ENCODE results near the gene SNTG2. TPM values are rescaled to one million over a fixed set of nuclear protein-coding genes. Genes with fewer than 3 reads are reported as not detected.

SNTG2 gene
- total RNA-seq, 1 experiment from 2014 or later, result not detected

GRCh38 chr2:1125633-1126370, 175.2 kb downstream of the SNTG2 start:
- Mint-ChIP-seq H3K36me3 (ENCODE audit: insufficient read depth, unreplicated experiment) (no peaks in the 10 kb centered on the region), H3K4me1 (ENCODE audit: low read depth, unreplicated experiment) (no peaks in the 10 kb centered on the region), H3K9me3 (ENCODE audit: unreplicated experiment) (no peaks in the 10 kb centered on the region), H3K27me3 (ENCODE audit: insufficient read depth, unreplicated experiment) (peaks cover 9% of the 10 kb centered on the region), H3K27ac (ENCODE audit: unreplicated experiment) (no peak overlapping the region), H3K4me3 (ENCODE audit: unreplicated experiment) (no peak overlapping the region)
- Histone ChIP-seq H3K27me3 (replicated peaks; ENCODE audit: control insufficient read depth, insufficient read depth, low read length) (no peaks in the 10 kb centered on the region), H3K36me3 (ENCODE audit: control insufficient read depth, insufficient read depth, low read length) (no peaks in the 10 kb centered on the region), H3K4me3 (ENCODE audit: low read depth, low read length) (no peak overlapping the region), H3K4me1 (no peaks in the 10 kb centered on the region), H3K9me3 (peaks cover 3% of the 10 kb centered on the region; the same call in 1 of the 2 replicates)
- DNase-seq, result no peak
- no TSS peak for BruUV-seq (replicated peaks)
- POLR2A ChIA-PET, result no interaction called here
- CTCF ChIA-PET, result no interaction called here
- TF ChIP-seq CTCF (IDR thresholded peaks at IDR 0.05; ENCODE audit: insufficient read depth in 1 of 2, low read depth in 1 of 2, low read length in 1 of 2, severe bottlenecking in 1 of 2, unreplicated experiment in 1 of 2), result no peak
- intact Hi-C loops (cut with micrococcal nuclease; ENCODE audit: unreplicated experiment), result no loop called here

- no peak overlapping the region for H3K27ac Mint-ChIP-seq (ENCODE audit: unreplicated experiment)
- no peaks in the 10 kb centered on the region for H3K4me1 ChIP-seq
- ChIA-PET POLR2A (no interaction called here), CTCF (no interaction called here)
- intact Hi-C loops (cut with micrococcal nuclease; ENCODE audit: unreplicated experiment), result no loop called here
- no TSS peak for BruUV-seq (replicated peaks)
- TF ChIP-seq CTCF (IDR thresholded peaks at IDR 0.05; ENCODE audit: insufficient read depth in 1 of 2, low read depth in 1 of 2, low read length in 1 of 2, severe bottlenecking in 1 of 2, unreplicated experiment in 1 of 2), result no peak
- H3K9me3 ChIP-seq, result peaks cover 3% of the 10 kb centered on the region; the same call in 1 of the 2 replicates
- no peaks in the 10 kb centered on the region for H3K27me3 Mint-ChIP-seq (ENCODE audit: insufficient read depth, unreplicated experiment)
- no peaks in the 10 kb centered on the region for H3K27me3 ChIP-seq (replicated peaks; ENCODE audit: control insufficient read depth, insufficient read depth, low read length)
- no peaks in the 10 kb centered on the region for H3K36me3 ChIP-seq (ENCODE audit: control insufficient read depth, insufficient read depth, low read length)
- H3K4me3 Mint-ChIP-seq (ENCODE audit: unreplicated experiment), result no peak overlapping the region
- H3K36me3 Mint-ChIP-seq (ENCODE audit: insufficient read depth, unreplicated experiment), result no peaks in the 10 kb centered on the region
- H3K9me3 Mint-ChIP-seq (ENCODE audit: unreplicated experiment), result no peaks in the 10 kb centered on the region
- no peaks in the 10 kb centered on the region for H3K4me1 Mint-ChIP-seq (ENCODE audit: low read depth, unreplicated experiment)
- no peak overlapping the region for H3K4me3 ChIP-seq (ENCODE audit: low read depth, low read length)
- DNase-seq, result no peak
Measured at GRCh38 chr2:1129982-1130381, 179.3 kb downstream of the SNTG2 start.

- Histone ChIP-seq H3K27me3 (replicated peaks; ENCODE audit: control insufficient read depth, insufficient read depth, low read length) (no peaks in the 10 kb centered on the region), H3K9me3 (no peaks in the 10 kb centered on the region), H3K36me3 (ENCODE audit: control insufficient read depth, insufficient read depth, low read length) (no peaks in the 10 kb centered on the region), H3K4me3 (ENCODE audit: low read depth, low read length) (no peak overlapping the region), H3K4me1 (no peaks in the 10 kb centered on the region)
- no peak for TF ChIP-seq CTCF (IDR thresholded peaks at IDR 0.05; ENCODE audit: insufficient read depth in 1 of 2, low read depth in 1 of 2, low read length in 1 of 2, severe bottlenecking in 1 of 2, unreplicated experiment in 1 of 2)
- H3K4me3 Mint-ChIP-seq (ENCODE audit: unreplicated experiment), result no peak overlapping the region
- CTCF ChIA-PET, result no interaction called here
- H3K4me1 Mint-ChIP-seq (ENCODE audit: low read depth, unreplicated experiment), result no peaks in the 10 kb centered on the region
- no peaks in the 10 kb centered on the region for H3K36me3 Mint-ChIP-seq (ENCODE audit: insufficient read depth, unreplicated experiment)
- POLR2A ChIA-PET, result no interaction called here
- intact Hi-C loops (cut with micrococcal nuclease; ENCODE audit: unreplicated experiment), result no loop called here
- no peaks in the 10 kb centered on the region for H3K9me3 Mint-ChIP-seq (ENCODE audit: unreplicated experiment)
- no TSS peak for BruUV-seq (replicated peaks)
- H3K27me3 Mint-ChIP-seq (ENCODE audit: insufficient read depth, unreplicated experiment), result no peaks in the 10 kb centered on the region
- no peak for DNase-seq
- H3K27ac Mint-ChIP-seq (ENCODE audit: unreplicated experiment), result no peak overlapping the region
Measured at GRCh38 chr2:1130922-1131321, 180.3 kb downstream of the SNTG2 start.
